ENCODE results near the gene XCR1.

The XCR1 gene

DNA sequence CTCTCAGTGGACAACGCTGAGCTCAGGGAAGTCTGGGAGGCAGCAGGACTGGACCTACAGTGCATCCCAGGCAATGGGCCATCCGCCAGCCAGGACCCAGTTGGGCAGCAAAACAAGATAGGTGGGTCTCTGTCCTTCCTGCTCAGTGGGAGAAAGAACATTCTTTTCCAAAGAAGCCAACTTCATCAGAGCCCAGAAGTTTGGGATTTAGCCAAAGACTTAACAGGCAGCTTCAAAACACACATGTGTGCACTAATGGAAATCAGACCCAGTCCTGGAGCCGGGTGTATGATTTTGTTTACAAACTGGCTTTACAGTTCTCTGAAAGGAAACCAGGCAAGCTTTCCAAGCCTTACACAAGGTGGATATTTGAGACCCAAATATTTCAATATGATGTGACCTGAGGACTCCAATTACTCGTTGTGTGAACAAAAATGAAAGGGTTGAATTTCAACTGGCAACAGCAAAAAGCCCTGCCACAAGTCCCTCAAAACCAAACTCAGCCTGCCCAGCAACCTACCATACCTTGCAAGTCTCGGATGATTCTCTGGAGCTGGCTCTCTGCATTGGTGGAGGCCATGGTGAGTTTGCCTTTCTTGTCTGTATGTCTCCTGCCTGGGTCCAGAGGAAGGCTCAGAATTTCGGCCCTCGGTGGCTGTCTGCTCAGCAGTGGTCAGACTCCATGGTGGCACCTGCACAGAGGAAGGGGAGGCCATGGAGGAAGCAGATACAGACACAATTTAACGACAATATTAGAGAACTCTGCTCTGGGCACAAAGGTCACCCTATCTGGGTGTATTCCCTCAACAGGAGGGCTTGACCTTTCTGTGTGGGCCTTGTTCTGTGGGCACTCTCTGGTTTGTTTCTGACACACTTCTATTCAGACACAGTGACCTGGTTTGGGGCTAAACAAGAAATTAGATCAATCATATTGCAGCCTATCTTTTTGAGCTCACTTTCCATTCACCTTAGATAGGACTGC, 42.7 kb downstream of the XCR1 start:
- DNase-seq (ENCODE audit: low read depth, low spot score), result no peak

DNA sequence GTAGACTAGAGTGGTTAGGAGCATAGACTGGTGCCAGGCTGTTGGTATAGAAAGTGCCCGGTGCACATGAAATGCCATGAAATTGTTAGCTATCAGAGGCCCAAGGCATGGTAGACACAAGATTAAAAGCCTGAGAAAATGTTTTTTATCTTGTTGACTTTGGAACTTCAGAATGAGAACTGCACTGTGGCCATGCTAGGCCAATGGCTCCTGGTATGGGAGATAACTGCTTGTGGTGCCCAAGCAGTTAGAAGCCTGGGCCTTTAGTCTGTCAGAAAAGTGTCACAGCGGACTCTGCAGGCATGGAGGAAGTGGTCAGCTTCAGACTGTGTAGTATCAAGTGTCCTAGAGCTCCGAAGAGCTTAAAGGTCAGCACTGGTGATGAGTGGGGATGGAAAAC, 43.5 kb downstream of the XCR1 start:
- no peak for DNase-seq (ENCODE audit: low read depth, low spot score)

DNA sequence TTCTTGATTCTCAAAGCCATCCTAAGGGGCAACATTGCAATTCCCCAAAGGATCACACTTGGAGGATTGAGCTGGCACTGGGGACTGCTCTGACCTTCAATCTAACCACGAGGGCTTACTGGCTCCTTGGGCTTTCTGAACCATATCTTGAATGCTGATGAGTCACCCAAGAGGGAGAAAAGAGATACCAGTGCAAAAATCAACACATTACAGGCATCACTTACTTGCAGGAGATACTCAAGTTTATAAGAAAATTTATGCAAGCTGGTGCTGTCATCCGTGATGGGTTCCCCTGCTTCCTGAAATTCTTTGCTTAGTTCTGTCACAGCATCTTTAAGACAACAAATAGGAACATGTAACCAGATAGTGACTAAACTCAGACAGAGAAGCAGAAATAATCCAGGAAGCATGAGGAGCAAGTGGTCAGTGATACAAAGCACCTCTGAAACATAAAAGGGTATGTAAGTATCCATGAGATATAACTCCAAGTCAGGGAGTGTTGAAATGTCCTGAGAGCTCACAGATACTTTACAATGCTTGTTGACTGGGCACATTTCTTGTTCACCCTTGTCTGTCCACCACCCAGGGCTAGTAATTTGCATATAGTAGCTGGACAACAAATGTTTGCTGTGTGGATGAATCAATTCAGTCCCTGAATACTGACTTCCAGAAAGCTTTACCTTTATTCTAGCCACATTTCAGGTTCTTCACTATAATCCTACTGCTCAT, 45.8 kb downstream of the XCR1 start:
- no peak for DNase-seq (ENCODE audit: low read depth, low spot score)

DNA sequence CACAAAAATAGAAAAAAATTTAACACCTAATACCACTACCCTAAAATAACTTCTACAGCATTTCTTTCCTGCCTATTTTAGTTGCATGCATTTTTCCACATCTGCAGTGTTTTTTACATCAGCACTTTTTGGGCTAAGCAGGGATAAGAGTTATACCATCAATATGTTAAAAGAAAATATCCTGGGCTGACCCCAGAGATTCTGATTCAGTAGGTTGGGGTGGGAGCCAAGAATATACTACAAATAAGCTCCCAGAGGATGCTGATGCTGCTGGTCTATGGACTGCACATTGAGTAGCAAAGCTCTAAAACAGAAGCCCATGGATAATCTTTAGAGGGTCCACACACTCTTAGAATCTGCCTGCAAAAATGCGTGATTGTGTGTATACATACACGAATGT, 46.5 kb downstream of the XCR1 start:
- no peak for DNase-seq (ENCODE audit: low read depth, low spot score)

- no peak for DNase-seq (ENCODE audit: low read depth, low spot score)
These were observed 47.0 kb downstream of the XCR1 start for GRCh38 chr3:45980229-45980813.

- no peak for DNase-seq (ENCODE audit: low read depth, low spot score)
These were observed 47.9 kb downstream of the XCR1 start for GRCh38 chr3:45979378-45979777.

- DNase-seq (ENCODE audit: low read depth, low spot score), result no peak
These were observed 49.1 kb downstream of the XCR1 start for GRCh38 chr3:45978006-45978761.

GRCh38 chr3:45976191-45977091, 50.8 kb downstream of the XCR1 start:
- no peak for DNase-seq (ENCODE audit: low read depth, low spot score)

DNA sequence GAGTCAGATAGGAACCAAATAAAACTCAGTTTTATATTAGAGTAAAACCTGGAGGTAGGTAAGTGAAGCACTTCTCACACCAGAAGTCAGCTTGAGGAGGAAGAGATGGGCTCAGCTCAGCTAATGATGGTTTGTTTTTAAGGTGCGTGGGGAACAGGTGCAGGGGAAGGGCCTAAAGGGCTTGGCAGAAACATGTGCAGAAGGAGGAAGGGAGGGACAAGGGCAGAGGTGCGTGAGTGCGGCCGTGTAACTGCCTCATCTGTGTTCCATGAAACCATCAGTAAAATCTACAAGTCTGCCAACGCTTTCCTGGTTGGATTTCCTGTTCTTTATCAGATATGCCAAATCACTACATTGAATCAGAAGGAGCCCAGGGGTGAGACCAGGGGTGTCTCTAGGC, 51.6 kb downstream of the XCR1 start:
- DNase-seq (ENCODE audit: low read depth, low spot score), result no peak

GRCh38 chr3:45974686-45975085, 52.6 kb downstream of the XCR1 start:
- DNase-seq (ENCODE audit: low read depth, low spot score), result no peak

- peak; percentile 45 for DNase-seq (ENCODE audit: low read depth, low spot score)
These were observed 54.5 kb downstream of the XCR1 start for GRCh38 chr3:45972534-45973402.

GRCh38 chr3:45969953-45970352, 57.3 kb downstream of the XCR1 start:
- no peak for DNase-seq (ENCODE audit: low read depth, low spot score)

- no peak for DNase-seq (ENCODE audit: low read depth, low spot score)
These were observed 58.2 kb downstream of the XCR1 start for GRCh38 chr3:45969116-45969515.

- no peak for DNase-seq (ENCODE audit: low read depth, low spot score)
These were observed 58.6 kb downstream of the XCR1 start for GRCh38 chr3:45968706-45969105.

- no peak for DNase-seq (ENCODE audit: low read depth, low spot score)
These were observed 59.1 kb downstream of the XCR1 start for GRCh38 chr3:45968149-45968548.

DNA sequence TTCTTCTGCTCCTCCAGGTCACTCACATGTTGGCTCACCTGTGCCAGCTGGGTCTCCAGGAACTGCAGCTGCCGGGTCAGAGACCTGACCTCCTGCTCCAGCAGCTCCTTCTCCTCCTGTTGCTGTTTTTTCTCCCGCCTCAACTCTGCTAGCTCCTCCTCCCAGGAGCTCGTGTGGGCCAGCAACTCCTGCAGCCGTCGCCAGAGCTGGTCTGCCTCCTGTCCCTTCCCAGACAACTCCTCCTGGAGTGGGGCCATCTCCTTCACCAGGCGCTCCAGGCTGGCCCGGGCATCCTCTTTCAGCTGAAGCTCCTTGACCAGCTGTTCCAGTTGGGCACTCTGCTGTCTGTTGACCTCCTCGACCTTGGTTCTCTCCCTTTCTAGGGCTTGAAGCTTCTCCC, 59.6 kb downstream of the XCR1 start:
- no peak for DNase-seq (ENCODE audit: low read depth, low spot score)

Measured in brain pericyte (primary cell).